Uterus (tissue), 4 donors: ENCODE results near the gene TMED10. TPM values are rescaled to one million over a fixed set of nuclear protein-coding genes. Genes with fewer than 3 reads are reported as not detected.

Experiments used
- DNase-seq, 2 donors: peaks; one replicate each; pipeline ENCODE4 v3.0.0-alpha.2; 2019 to 2020
- H3K27ac ChIP-seq, 2 donors: fragments of 200-600 bp; sonication (generic); 1 replicate in 1 of 2; 2 replicates in 1 of 2; pipeline ENCODE4 v1.5.1; 2016 to 2018
- H3K27me3 ChIP-seq, 2 donors: fragments of 200-600 bp; sonication (generic); one replicate each; pipeline ENCODE4 v1.5.1; 2018 to 2019; ENCODE audit warnings: control low read depth in 1 of 2
- H3K36me3 ChIP-seq, 2 donors: fragments of 200-600 bp; sonication (generic); one replicate each; pipeline ENCODE4 v1.5.1; 2019; ENCODE audit warnings: control low read depth in 1 of 2
- H3K4me1 ChIP-seq, 2 donors: fragments of 200-600 bp; sonication (generic); one replicate each; pipeline ENCODE4 v1.5.1; 2018 to 2019; ENCODE audit warnings: control low read depth in 1 of 2
- H3K4me3 ChIP-seq, 2 donors: fragments of 200-600 bp; sonication (generic); 1 replicate in 1 of 2; 2 replicates in 1 of 2; pipeline ENCODE4 v1.5.1; 2018 to 2019; ENCODE audit warnings: mild to moderate bottlenecking in 1 of 2
- H3K9me3 ChIP-seq, 2 donors: fragments of 200-600 bp; sonication (generic); one replicate each; pipeline ENCODE4 v1.5.1; 2019; ENCODE audit warnings: control low read depth in 1 of 2
- POLR2A ChIP-seq, 2 donors: fragments of 450-650 bp; IDR thresholded peaks; one replicate each; pipeline ENCODE4 v1.6.1; 2016; ENCODE audit warnings: antibody characterized with exemption in 2 of 2, mild to moderate bottlenecking in 1 of 2, moderate library complexity in 1 of 2
- intact Hi-C: fragments of 100-400 bp; cut with DNase I; formaldehyde crosslinking; loops from one replicate; pipeline ENCODE4 v1.15.1; 2023; ENCODE audit warnings: low total_unique reads
- total RNA-seq, 4 donors: library from RNA; depleted of rRNA in 3 of 4; stranded (reverse); fragments of >200 nt in 3 of 4; gene quantifications; one replicate each; pipeline versions ENCODE4 v1.1.0 to v1.2.4, GENCODE V29; 2014 to 2023
- TF ChIP-seq, protein P1 (sequence below), 4 experiments: fragments of 200-600 bp in 2 of 4; fragments of 450-650 bp in 2 of 4; sonication (generic) in 2 of 4; IDR thresholded peaks; one replicate each; pipeline ENCODE4 v1.5.1; 2016 to 2019; ENCODE audit warnings: antibody characterized with exemption in 4 of 4, mild to moderate bottlenecking in 2 of 4, moderate library complexity in 1 of 4
- donor health status: DM: yes; HTN: yes; CAD: no.

Gene TMED10
- total RNA-seq, 4 donors from 2014 or later = 206 to 389 (median 287) TPM

DNA sequence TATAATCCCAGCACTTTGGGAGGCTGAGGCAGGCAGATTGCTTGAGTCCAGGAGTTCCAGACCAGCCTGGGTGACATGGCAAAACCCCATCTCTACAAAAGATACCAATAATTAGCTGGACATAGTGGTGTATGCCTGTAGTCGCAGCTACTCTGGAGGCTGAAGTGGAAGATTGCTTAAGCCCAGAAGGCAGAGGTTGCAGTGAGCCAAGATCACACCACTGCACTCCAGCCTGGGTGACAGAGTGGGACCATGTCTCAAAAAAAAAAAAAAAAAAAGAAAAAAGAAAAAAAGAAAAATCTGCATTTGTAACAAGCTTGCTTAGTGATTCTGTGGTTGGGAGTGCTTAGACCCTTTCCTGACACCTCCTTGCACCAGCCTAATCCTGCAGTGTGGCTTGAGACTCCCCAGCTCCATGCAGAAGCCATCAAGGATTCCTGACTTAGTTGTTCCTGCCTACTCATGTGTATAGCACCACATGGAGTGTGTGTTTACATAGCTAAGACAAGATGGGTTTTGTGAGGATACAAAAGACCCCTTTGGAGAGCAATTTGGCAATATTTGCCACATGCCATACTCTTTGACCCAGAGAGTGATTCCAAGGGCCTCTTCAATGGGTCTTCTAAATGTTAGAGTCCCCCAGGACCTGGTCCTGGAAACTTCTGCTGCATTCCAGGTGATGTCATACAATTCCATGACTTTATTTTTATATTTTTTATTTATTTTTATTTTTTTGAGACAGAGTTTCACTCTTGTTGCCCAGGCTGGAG lies 5.1 kb upstream of the TMED10 start:
- H3K27me3 ChIP-seq = no peaks in the 10 kb centered on the region
- intact Hi-C loops = no loop called here
- H3K4me1 ChIP-seq = no peaks in the 10 kb centered on the region
- H3K4me3 ChIP-seq = no peak overlapping the region
- no peaks in the 10 kb centered on the region for H3K36me3 ChIP-seq
- H3K9me3 ChIP-seq = no peaks in the 10 kb centered on the region
- no peak overlapping the region for H3K27ac ChIP-seq
- TF ChIP-seq, protein P1, sequence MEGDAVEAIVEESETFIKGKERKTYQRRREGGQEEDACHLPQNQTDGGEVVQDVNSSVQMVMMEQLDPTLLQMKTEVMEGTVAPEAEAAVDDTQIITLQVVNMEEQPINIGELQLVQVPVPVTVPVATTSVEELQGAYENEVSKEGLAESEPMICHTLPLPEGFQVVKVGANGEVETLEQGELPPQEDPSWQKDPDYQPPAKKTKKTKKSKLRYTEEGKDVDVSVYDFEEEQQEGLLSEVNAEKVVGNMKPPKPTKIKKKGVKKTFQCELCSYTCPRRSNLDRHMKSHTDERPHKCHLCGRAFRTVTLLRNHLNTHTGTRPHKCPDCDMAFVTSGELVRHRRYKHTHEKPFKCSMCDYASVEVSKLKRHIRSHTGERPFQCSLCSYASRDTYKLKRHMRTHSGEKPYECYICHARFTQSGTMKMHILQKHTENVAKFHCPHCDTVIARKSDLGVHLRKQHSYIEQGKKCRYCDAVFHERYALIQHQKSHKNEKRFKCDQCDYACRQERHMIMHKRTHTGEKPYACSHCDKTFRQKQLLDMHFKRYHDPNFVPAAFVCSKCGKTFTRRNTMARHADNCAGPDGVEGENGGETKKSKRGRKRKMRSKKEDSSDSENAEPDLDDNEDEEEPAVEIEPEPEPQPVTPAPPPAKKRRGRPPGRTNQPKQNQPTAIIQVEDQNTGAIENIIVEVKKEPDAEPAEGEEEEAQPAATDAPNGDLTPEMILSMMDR (IDR thresholded peaks at IDR 0.05) = no peak
- no peak for TF ChIP-seq POLR2A (IDR thresholded peaks at IDR 0.05)
- no peak for DNase-seq

DNA sequence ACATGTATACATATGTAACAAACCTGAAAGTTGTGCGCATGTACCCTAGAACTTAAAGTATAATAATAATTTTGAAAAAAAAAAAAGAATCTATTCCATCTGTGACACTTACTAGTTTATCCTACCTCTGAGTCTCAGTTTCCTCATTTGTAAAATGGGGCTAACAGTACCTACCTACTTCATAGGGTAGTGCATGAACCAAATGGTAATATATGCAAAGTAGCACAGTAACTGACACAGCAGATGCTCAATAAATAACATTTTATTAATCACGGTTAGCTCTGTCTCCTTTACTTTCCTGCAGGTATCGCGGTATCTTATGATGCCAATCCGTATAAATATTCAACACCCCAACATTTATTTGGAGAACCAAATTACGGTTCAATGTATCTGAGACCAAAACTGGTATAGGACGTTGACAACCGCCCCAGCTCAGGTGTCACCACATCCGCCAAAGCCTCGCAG lies 703 bp downstream of the TMED10 start:
- no peaks in the 10 kb centered on the region for H3K4me1 ChIP-seq
- peak overlapping the region; percentile 91 to 97 for H3K27ac ChIP-seq
- no peaks in the 10 kb centered on the region for H3K36me3 ChIP-seq
- no peak for DNase-seq
- no peaks in the 10 kb centered on the region for H3K27me3 ChIP-seq
- no peaks in the 10 kb centered on the region for H3K9me3 ChIP-seq
- H3K4me3 ChIP-seq = peak overlapping the region; percentile 90 to 97
- intact Hi-C loops = no loop called here
- TF ChIP-seq, protein P1 (IDR thresholded peaks at IDR 0.05) = no peak
- TF ChIP-seq POLR2A (IDR thresholded peaks at IDR 0.05) = no peak

DNA sequence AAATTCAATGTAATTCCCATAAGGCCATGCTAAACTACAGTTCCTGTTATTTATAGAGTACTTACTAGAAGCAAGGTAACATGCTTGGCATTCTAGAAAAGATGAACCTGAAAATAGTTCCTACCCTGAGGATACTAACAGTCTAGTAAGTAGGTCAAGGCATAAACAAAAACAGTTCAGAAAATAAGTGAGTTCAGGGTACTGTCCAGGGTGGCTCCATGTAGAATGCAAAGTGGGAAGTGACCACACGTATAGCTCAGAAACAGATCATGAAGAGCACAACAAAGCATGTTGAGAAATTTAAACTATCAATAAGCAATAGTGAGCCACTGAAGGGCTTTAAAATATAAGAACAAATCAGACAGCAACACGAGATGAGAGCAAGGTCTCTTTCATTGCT lies 2.3 kb downstream of the TMED10 start:
- H3K9me3 ChIP-seq = no peaks in the 10 kb centered on the region
- DNase-seq = no peak
- intact Hi-C loops = no loop called here
- H3K27ac ChIP-seq = no peak overlapping the region
- TF ChIP-seq POLR2A (IDR thresholded peaks at IDR 0.05) = no peak
- TF ChIP-seq, protein P1 (IDR thresholded peaks at IDR 0.05) = no peak
- no peaks in the 10 kb centered on the region for H3K36me3 ChIP-seq
- H3K4me1 ChIP-seq = no peaks in the 10 kb centered on the region
- no peaks in the 10 kb centered on the region for H3K27me3 ChIP-seq
- H3K4me3 ChIP-seq = no peak overlapping the region

DNA sequence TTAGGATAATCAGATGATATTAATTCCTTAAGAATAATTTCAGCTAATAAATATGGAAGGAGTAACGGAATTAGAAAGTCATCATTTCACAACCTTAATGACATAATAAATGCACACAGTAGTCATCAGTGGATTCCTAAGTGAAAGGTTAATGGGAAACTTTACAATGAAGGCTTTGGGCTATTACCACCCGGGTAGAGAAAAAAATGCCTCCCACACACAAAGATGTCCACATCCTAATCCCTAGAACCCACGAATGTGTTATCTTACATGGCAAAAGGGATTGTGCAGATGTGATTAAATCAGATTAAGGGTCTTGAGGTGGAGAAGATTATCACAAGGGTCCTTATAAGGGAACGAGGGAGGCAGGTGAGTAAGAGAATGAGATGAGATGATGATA lies 5.6 kb downstream of the TMED10 start:
- peaks cover 0 to 3% of the 10 kb centered on the region in 2 donors for H3K4me1 ChIP-seq
- no peak overlapping the region for H3K27ac ChIP-seq
- intact Hi-C loops = no loop called here

More for the DNA sequence above, 5.6 kb downstream of the TMED10 start:
- H3K36me3 ChIP-seq = no peaks in the 10 kb centered on the region
- H3K4me3 ChIP-seq = no peak overlapping the region
- no peak for TF ChIP-seq POLR2A (IDR thresholded peaks at IDR 0.05)
- TF ChIP-seq, protein P1 (IDR thresholded peaks at IDR 0.05) = no peak
- H3K9me3 ChIP-seq = no peaks in the 10 kb centered on the region
- no peak for DNase-seq
- H3K27me3 ChIP-seq = no peaks in the 10 kb centered on the region
